Neural cell (in vitro differentiated cells): Measurements from ENCODE around the gene RALB.

Source experiments
- CTCF ChIP-seq: fragments of 450-650 bp; IDR thresholded peaks from 2 replicates; pipeline ENCODE4 v1.5.1; 2014; ENCODE audit warnings: antibody characterized with exemption, mild to moderate bottlenecking, moderate library complexity; ENCODE audit not compliant: poor library complexity, severe bottlenecking
- RAD21 ChIP-seq: fragments of 450-650 bp; conservative IDR thresholded peaks from 2 replicates; pipeline ENCODE4 v1.6.1; 2014; ENCODE audit warnings: antibody characterized with exemption, mild to moderate bottlenecking, moderate library complexity

GRCh38 chr2:120261387-120262006 is 8.8 kb downstream of the RALB start:
- TF ChIP-seq CTCF (no peak), RAD21 (no peak)
